HL-60 (cell line): ENCODE data around the gene CHMP6.

ENCODE experiments used
- CTCF ChIP-seq: IDR thresholded peaks from one replicate; pipeline ENCODE4 v1.5.1; 2011; ENCODE audit warnings: low read length, control low read depth, inconsistent platforms; ENCODE audit not compliant: insufficient read depth
- GABPA ChIP-seq: IDR thresholded peaks from 2 replicates; pipeline ENCODE4 v1.6.1; 2012; ENCODE audit warnings: low read depth
- POLR2AphosphoS5 ChIP-seq: IDR thresholded peaks from 2 replicates; pipeline ENCODE4 v1.6.1; 2012; ENCODE audit warnings: low read depth
- REST ChIP-seq: IDR thresholded peaks from 2 replicates; pipeline ENCODE4 v1.6.1; 2012; ENCODE audit warnings: low read depth; ENCODE audit not compliant: insufficient replicate concordance

GRCh38 chr17:81011951-81012350 lies 20.3 kb downstream of the CHMP6 start:
- TF ChIP-seq CTCF, result no peak
- no peak for TF ChIP-seq POLR2AphosphoS5
- TF ChIP-seq GABPA, result no peak
- TF ChIP-seq REST, result no peak
